ENCODE measurements around the gene PRDM16. TPM values are rescaled to one million over a fixed set of nuclear protein-coding genes. Genes with fewer than 3 reads are reported as not detected.

Gene PRDM16
- total and polyA plus RNA-seq, 2 of the 13 experiments (the other 11 are each of a cell fraction or from before 2014, with no cell fraction given): 0.15 to 0.81 TPM

DNA sequence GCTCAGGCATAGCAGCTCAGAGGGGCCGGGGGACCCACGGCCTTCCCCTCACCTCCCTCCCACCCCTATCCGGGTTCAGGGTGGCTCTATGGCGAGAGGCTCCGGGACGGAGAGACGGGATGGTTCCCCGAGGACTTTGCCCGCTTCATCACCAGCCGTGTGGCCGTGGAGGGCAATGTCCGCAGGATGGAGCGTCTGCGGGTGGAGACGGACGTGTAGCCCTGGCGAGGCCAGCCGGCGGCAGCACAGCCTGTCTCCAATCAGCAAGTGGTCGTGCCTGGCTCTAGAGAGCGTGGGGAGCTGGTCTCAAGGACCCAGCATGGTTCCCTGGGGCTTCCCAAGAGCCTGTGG lies 411.3 kb downstream of the PRDM16 start (continued):
- TF ChIP-seq NONO (IDR thresholded peaks at IDR 0.05) (no peak), NONO (CRISPR knock-in tag; conservative IDR thresholded peaks at IDR 0.05) (peak; percentile 56; the same call in 1 of the 2 replicates), RBM39 (IDR thresholded peaks at IDR 0.05; ENCODE audit: low read depth, low read length, poor library complexity, severe bottlenecking) (no peak), ZNF101 (CRISPR knock-in tag; IDR thresholded peaks at IDR 0.05; ENCODE audit: borderline replicate concordance, low read depth) (no peak), TFDP1 (CRISPR knock-in tag; IDR thresholded peaks at IDR 0.05; ENCODE audit: borderline replicate concordance) (peak; percentile 25; the same call in 1 of the 2 replicates), RXRA (CRISPR knock-in tag; IDR thresholded peaks at IDR 0.05) (peak; percentile 44), SMAD1 (CRISPR knock-in tag; IDR thresholded peaks at IDR 0.05; ENCODE audit: borderline replicate concordance, low read depth) (peak; percentile 39; the same call in 1 of the 2 replicates), SP5 (CRISPR knock-in tag; IDR thresholded peaks at IDR 0.05; ENCODE audit: borderline replicate concordance, low read depth) (0 out of 2 replicates have a peak, but pooled peaks have one; percentile 4), TRIM24 (CRISPR knock-in tag; IDR thresholded peaks at IDR 0.05) (peak; percentile 26; the same call in 1 of the 2 replicates), SAFB2 (CRISPR knock-in tag; IDR thresholded peaks at IDR 0.05; ENCODE audit: borderline replicate concordance, low read depth) (no peak), IKZF4 (CRISPR knock-in tag; IDR thresholded peaks at IDR 0.05; ENCODE audit: borderline replicate concordance, low read depth, not compliant biosample characterization) (peak; percentile 41), ESRRA (CRISPR knock-in tag; IDR thresholded peaks at IDR 0.05; ENCODE audit: low read depth) (0 out of 2 replicates have a peak, but pooled peaks have one; percentile 38), MAZ (IDR thresholded peaks at IDR 0.05; ENCODE audit: borderline replicate concordance, low read depth, low read length) (no peak), MAZ (CRISPR knock-in tag; IDR thresholded peaks at IDR 0.05; ENCODE audit: low read depth) (0 out of 2 replicates have a peak, but pooled peaks have one; percentile 23), MYC (CRISPR knock-in tag; IDR thresholded peaks at IDR 0.05; ENCODE audit: borderline replicate concordance) (peak; percentile 57; the same call in 1 of the 2 replicates), TFDP2 (CRISPR knock-in tag; IDR thresholded peaks at IDR 0.05) (0 out of 2 replicates have a peak, but pooled peaks have one; percentile 9), KDM2A (CRISPR knock-in tag; IDR thresholded peaks at IDR 0.05; ENCODE audit: borderline replicate concordance, low read depth) (peak; percentile 28; the same call in 1 of the 2 replicates)
- TF ChIP-seq, protein P1, sequence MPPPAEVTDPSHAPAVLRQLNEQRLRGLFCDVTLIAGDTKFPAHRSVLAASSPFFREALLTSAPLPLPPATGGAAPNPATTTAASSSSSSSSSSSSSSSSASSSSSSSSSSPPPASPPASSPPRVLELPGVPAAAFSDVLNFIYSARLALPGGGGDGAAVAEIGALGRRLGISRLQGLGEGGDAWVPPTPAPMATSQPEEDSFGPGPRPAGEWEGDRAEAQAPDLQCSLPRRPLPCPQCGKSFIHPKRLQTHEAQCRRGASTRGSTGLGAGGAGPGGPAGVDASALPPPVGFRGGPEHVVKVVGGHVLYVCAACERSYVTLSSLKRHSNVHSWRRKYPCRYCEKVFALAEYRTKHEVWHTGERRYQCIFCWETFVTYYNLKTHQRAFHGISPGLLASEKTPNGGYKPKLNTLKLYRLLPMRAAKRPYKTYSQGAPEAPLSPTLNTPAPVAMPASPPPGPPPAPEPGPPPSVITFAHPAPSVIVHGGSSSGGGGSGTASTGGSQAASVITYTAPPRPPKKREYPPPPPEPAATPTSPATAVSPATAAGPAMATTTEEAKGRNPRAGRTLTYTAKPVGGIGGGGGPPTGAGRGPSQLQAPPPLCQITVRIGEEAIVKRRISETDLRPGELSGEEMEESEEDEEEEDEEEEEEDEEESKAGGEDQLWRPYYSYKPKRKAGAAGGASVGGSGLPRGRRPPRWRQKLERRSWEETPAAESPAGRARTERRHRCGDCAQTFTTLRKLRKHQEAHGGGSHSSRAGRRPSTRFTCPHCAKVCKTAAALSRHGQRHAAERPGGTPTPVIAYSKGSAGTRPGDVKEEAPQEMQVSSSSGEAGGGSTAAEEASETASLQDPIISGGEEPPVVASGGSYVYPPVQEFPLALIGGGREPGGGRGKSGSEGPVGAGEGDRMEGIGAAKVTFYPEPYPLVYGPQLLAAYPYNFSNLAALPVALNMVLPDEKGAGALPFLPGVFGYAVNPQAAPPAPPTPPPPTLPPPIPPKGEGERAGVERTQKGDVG (CRISPR knock-in tag; IDR thresholded peaks at IDR 0.05; ENCODE audit: borderline replicate concordance): peak; percentile 71; the same call in 1 of the 2 replicates
- TF ChIP-seq, protein P2, sequence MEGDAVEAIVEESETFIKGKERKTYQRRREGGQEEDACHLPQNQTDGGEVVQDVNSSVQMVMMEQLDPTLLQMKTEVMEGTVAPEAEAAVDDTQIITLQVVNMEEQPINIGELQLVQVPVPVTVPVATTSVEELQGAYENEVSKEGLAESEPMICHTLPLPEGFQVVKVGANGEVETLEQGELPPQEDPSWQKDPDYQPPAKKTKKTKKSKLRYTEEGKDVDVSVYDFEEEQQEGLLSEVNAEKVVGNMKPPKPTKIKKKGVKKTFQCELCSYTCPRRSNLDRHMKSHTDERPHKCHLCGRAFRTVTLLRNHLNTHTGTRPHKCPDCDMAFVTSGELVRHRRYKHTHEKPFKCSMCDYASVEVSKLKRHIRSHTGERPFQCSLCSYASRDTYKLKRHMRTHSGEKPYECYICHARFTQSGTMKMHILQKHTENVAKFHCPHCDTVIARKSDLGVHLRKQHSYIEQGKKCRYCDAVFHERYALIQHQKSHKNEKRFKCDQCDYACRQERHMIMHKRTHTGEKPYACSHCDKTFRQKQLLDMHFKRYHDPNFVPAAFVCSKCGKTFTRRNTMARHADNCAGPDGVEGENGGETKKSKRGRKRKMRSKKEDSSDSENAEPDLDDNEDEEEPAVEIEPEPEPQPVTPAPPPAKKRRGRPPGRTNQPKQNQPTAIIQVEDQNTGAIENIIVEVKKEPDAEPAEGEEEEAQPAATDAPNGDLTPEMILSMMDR (CRISPR knock-in tag; IDR thresholded peaks at IDR 0.05): peak; percentile 39
- TF ChIP-seq, protein P3, sequence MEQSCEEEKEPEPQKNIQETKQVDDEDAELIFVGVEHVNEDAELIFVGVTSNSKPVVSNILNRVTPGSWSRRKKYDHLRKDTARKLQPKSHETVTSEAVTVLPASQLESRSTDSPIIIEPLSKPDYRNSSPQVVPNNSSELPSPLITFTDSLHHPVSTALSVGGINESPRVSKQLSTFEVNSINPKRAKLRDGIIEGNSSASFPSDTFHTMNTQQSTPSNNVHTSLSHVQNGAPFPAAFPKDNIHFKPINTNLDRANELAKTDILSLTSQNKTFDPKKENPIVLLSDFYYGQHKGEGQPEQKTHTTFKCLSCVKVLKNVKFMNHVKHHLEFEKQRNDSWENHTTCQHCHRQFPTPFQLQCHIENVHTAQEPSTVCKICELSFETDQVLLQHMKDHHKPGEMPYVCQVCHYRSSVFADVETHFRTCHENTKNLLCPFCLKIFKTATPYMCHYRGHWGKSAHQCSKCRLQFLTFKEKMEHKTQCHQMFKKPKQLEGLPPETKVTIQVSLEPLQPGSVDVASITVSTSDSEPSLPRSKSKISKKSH (CRISPR knock-in tag; IDR thresholded peaks at IDR 0.05; ENCODE audit: borderline replicate concordance): peak; percentile 22; the same call in 1 of the 2 replicates
